PFSK-1 (cell line): ENCODE data around the gene APAF1.

Experiments
- FOXP2 ChIP-seq: optimal IDR thresholded peaks from 2 replicates; pipeline ENCODE3; 2011; ENCODE audit warnings: borderline replicate concordance, control low read depth, inconsistent platforms; ENCODE audit not compliant: insufficient read depth; ENCODE audit errors: extremely low read length, extremely low read depth
- POLR2AphosphoS5 ChIP-seq: IDR thresholded peaks from 2 replicates; pipeline ENCODE4 v1.6.1; 2012; ENCODE audit warnings: low read depth, mild to moderate bottlenecking, control low read depth, low read length, moderate library complexity
- SIN3A ChIP-seq: IDR thresholded peaks from 2 replicates; pipeline ENCODE4 v1.6.1; 2012; ENCODE audit warnings: mild to moderate bottlenecking, low read length, moderate library complexity, borderline replicate concordance; ENCODE audit not compliant: insufficient read depth
- TAF1 ChIP-seq: IDR thresholded peaks from 2 replicates; pipeline ENCODE4 v1.6.1; 2012; ENCODE audit warnings: low read length, control low read depth, borderline replicate concordance; ENCODE audit not compliant: insufficient read depth
- TF ChIP-seq, protein P1 (sequence below), 2 experiments: IDR thresholded peaks; 2 replicates each; pipeline versions ENCODE4 v1.6.1 to v1.8.0; 2011 to 2012; ENCODE audit warnings: low read depth in 2 of 2, low read length in 2 of 2, control low read depth in 1 of 2, inconsistent platforms in 1 of 2, mild to moderate bottlenecking in 1 of 2, moderate library complexity in 1 of 2; ENCODE audit not compliant: insufficient read depth in 1 of 2

DNA sequence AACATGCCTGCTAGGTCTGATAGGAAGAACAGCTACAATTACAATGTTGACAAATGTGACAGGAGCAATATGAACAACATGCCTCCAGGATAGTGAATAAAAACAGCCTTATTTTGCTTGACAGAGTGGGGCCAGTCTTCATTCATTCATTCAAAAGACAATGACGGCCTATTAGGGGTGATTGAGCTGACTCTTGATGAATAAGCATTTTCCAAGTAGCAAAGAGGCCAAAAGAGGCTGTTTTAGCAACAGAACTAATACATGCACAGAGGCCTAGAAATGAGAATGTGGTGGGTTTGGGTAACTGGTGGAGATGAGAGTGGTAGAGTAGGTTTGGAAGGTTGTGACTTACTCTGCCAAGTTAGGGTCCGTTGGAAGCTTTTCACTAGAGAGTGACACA is 138.3 kb downstream of the APAF1 start:
- no peak for TF ChIP-seq POLR2AphosphoS5
- no peak for TF ChIP-seq TAF1
- TF ChIP-seq, protein P1, sequence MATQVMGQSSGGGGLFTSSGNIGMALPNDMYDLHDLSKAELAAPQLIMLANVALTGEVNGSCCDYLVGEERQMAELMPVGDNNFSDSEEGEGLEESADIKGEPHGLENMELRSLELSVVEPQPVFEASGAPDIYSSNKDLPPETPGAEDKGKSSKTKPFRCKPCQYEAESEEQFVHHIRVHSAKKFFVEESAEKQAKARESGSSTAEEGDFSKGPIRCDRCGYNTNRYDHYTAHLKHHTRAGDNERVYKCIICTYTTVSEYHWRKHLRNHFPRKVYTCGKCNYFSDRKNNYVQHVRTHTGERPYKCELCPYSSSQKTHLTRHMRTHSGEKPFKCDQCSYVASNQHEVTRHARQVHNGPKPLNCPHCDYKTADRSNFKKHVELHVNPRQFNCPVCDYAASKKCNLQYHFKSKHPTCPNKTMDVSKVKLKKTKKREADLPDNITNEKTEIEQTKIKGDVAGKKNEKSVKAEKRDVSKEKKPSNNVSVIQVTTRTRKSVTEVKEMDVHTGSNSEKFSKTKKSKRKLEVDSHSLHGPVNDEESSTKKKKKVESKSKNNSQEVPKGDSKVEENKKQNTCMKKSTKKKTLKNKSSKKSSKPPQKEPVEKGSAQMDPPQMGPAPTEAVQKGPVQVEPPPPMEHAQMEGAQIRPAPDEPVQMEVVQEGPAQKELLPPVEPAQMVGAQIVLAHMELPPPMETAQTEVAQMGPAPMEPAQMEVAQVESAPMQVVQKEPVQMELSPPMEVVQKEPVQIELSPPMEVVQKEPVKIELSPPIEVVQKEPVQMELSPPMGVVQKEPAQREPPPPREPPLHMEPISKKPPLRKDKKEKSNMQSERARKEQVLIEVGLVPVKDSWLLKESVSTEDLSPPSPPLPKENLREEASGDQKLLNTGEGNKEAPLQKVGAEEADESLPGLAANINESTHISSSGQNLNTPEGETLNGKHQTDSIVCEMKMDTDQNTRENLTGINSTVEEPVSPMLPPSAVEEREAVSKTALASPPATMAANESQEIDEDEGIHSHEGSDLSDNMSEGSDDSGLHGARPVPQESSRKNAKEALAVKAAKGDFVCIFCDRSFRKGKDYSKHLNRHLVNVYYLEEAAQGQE (IDR thresholded peaks at IDR 0.05; ENCODE audit: insufficient read depth in 1 of 2, low read depth in 2 of 2, low read length in 2 of 2), result no peak
- TF ChIP-seq SIN3A, result no peak
- TF ChIP-seq FOXP2, result no peak
